Kidney (tissue), 14 donors: ENCODE results near the gene ADAMTS8. TPM values are rescaled to one million over a fixed set of nuclear protein-coding genes. Genes with fewer than 3 reads are reported as not detected.

Experiments
- DNase-seq, 5 donors: peaks; one replicate each; pipeline ENCODE4 v3.0.0-alpha.2; 2013 to 2020
- FAIRE-seq: peaks from 2 replicates; lab custom pipeline; 2012; peaks lifted over from hg19 to GRCh38; lab: Jason Lieb, UNC
- H3K27ac ChIP-seq, 2 donors: one replicate each; pipeline ENCODE4 v1.7.0; 2013; ENCODE audit warnings: low read depth in 2 of 2, low read length in 2 of 2, inconsistent platforms in 1 of 2
- H3K27me3 ChIP-seq: one replicate; pipeline ENCODE4 v1.7.1; 2013; ENCODE audit warnings: low read length, inconsistent platforms; ENCODE audit not compliant: control insufficient read depth, insufficient read depth
- H3K36me3 ChIP-seq, 3 donors: one replicate each; pipeline versions ENCODE4 v1.7.0 to v1.7.1; 2013; ENCODE audit warnings: low read length in 3 of 3, control low read depth in 1 of 3, inconsistent platforms in 1 of 3; ENCODE audit not compliant: insufficient read depth in 3 of 3, control insufficient read depth in 2 of 3
- H3K4me1 ChIP-seq, 3 donors: one replicate each; pipeline versions ENCODE4 v1.7.0 to v1.7.1; 2013; ENCODE audit warnings: low read length in 3 of 3, inconsistent platforms in 1 of 3, low read depth in 1 of 3; ENCODE audit not compliant: control insufficient read depth in 2 of 3, insufficient read depth in 2 of 3
- H3K4me3 ChIP-seq, 3 donors: one replicate each; pipeline versions ENCODE4 v1.7.0 to v1.8.1; 2013; ENCODE audit warnings: low read length in 3 of 3, control low read depth in 1 of 3, inconsistent platforms in 1 of 3
- H3K9ac ChIP-seq, 3 donors: one replicate each; pipeline versions ENCODE4 v1.7.0 to v1.7.1; 2013; ENCODE audit warnings: low read length in 3 of 3, control low read depth in 1 of 3, inconsistent platforms in 1 of 3
- H3K9me3 ChIP-seq, 3 donors: one replicate each; pipeline versions ENCODE4 v1.7.0 to v1.7.1; 2013; ENCODE audit warnings: low read length in 3 of 3, control low read depth in 1 of 3, inconsistent platforms in 1 of 3; ENCODE audit not compliant: control insufficient read depth in 2 of 3, insufficient read depth in 1 of 3
- intact Hi-C: fragments of 100-400 bp; cut with DNase I; formaldehyde crosslinking; loops from one replicate; pipeline ENCODE4 v1.11.1; 2022
- polyA plus RNA-seq: library from polyadenylated mRNA; stranded (reverse); fragments of 350-450 nt; fragmentation: Illumina TruSeq; extraction: RNeasy Lipid Tissue Mini Kit (QIAGEN cat#74804); gene quantifications from one replicate; pipeline ENCODE4 v1.2.3, GENCODE V29; 2014; ENCODE audit warnings: low read depth, low replicate concordance; ENCODE audit not compliant: insufficient read depth
- total RNA-seq: library from RNA; stranded (reverse); fragmentation: NEBNext Ultra II Directional; extraction: Animal tissue kit (Norgen Biotek cat#: 25700); gene quantifications from one replicate; pipeline ENCODE4 v1.2.1, GENCODE V29; 2021
- TF ChIP-seq, protein P1 (sequence below): IDR thresholded peaks from 3 replicates; pipeline ENCODE4 v1.5.1; 2012; ENCODE audit warnings: mild to moderate bottlenecking, moderate library complexity, borderline replicate concordance; ENCODE audit not compliant: insufficient read depth; ENCODE audit errors: extremely low read depth
- donor health status: control.
- donor health status: control.
- donor health status: control.
- donor health status: control.
- donor health status: control.
- donor health status: DM: yes; HTN: yes; CAD: no.
- donor health status: Normal renal cell carcinoma (clear cell type).

The ADAMTS8 gene
- total and polyA plus RNA-seq, 2 donors from 2014 or later, result 1.2 to 1.6 TPM

DNA sequence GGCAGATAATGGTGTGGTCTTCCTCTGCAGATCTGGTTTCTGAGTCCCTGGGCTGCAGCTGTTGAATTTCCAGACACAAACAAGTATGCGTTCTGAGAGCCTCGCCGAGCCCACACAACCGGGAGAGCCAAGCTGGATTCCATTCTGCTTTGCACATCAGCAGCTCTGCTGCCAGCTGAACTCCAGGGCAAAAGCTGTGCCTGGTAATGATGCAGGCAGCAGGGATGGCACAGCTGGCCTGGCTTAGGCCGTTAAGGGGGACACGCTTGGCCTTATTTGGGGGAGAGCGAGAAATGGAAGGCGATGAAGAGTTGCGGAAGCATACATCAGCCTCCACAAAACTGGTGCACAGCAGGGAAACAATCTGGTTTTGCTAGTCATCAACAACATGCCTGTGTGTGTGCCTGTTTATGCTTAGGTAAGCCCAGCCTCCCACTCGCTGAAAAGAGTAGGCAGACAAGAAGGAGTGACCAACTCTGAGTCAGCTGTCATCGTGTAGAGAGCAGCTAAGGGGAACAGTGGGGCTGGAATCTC is 25.1 kb downstream of the ADAMTS8 start:
- Histone ChIP-seq H3K27me3 (no peaks in the 10 kb centered on the region), H3K4me1 (peaks cover 0 to 6% (median 3%) of the 10 kb centered on the region in 3 donors), H3K4me3 (no peak overlapping the region), H3K9me3 (no peaks in the 10 kb centered on the region), H3K36me3 (no peaks in the 10 kb centered on the region), H3K9ac (no peak overlapping the region), H3K27ac (no peak overlapping the region)
- intact Hi-C loops, result no loop called here
- TF ChIP-seq, protein P1, sequence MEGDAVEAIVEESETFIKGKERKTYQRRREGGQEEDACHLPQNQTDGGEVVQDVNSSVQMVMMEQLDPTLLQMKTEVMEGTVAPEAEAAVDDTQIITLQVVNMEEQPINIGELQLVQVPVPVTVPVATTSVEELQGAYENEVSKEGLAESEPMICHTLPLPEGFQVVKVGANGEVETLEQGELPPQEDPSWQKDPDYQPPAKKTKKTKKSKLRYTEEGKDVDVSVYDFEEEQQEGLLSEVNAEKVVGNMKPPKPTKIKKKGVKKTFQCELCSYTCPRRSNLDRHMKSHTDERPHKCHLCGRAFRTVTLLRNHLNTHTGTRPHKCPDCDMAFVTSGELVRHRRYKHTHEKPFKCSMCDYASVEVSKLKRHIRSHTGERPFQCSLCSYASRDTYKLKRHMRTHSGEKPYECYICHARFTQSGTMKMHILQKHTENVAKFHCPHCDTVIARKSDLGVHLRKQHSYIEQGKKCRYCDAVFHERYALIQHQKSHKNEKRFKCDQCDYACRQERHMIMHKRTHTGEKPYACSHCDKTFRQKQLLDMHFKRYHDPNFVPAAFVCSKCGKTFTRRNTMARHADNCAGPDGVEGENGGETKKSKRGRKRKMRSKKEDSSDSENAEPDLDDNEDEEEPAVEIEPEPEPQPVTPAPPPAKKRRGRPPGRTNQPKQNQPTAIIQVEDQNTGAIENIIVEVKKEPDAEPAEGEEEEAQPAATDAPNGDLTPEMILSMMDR, result no peak
- FAIRE-seq, result no peak
- peak in 4 of 5 donors; percentile 66 to 83 (median 76) for DNase-seq

DNA sequence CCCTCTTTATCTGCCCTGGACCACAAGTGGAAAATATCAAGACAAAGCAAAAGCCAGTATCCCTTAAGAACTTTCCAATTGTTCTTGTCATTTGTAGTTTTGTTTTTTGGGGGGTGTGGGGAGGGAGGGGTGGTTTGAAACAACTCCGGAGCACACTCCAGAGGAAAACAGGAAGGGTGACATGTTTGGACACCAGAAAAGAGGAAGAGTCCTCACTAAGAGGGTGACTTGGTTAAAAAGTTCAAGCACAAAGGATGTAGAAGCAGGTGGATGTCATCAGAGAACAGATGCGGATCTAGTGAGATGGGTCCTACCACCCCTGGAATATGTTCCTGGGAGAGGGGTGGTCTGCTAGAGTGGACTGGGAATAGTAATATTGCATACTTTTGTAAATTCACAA is 25.8 kb downstream of the ADAMTS8 start:
- Histone ChIP-seq H3K4me3 (no peak overlapping the region), H3K27me3 (no peaks in the 10 kb centered on the region), H3K4me1 (peaks cover under 1 to 6% (median 3%) of the 10 kb centered on the region in 3 donors), H3K27ac (no peak overlapping the region), H3K36me3 (no peaks in the 10 kb centered on the region), H3K9ac (no peak overlapping the region), H3K9me3 (no peaks in the 10 kb centered on the region)
- FAIRE-seq, result no peak
- TF ChIP-seq, protein P1, result no peak
- intact Hi-C loops, result no loop called here
- DNase-seq, result no peak

DNA sequence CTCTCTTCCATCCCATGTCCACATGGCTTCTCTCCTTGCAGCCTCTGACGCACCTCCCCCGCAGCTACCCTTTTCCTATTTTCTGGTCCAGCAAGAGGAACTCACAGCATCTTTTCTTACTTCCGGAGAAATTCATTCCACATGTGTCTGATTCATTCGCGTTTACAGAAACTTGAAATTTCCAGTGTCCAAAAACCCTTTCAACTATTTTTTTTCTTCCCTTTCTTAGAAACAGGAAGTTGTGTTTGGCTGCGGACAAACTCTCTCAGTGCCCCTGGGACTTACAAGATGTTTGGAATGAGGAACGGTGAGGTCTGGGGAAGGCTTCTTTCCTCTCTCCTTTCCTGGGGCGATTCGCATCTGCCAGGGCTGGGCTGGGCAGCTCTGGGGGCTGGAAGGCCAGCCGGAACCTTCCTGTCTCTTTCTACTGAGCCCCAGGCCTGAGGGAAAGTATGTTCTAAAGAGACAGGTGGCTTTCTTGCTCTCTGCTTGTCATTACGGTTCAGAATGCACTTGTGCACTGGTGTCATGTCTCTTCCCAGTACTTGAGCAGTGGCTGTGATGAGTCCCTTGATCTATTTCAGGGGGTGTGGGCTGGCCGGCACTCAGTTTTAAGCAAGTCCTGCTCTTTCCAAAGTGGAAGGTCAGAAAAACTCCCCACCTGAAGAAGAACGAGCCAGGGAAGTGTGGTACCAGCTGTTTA is 27.5 kb downstream of the ADAMTS8 start:
- Histone ChIP-seq H3K9me3 (no peaks in the 10 kb centered on the region), H3K27ac (no peak overlapping the region), H3K27me3 (no peaks in the 10 kb centered on the region), H3K4me1 (peaks cover 3 to 6% (median 4%) of the 10 kb centered on the region in 3 donors), H3K4me3 (no peak overlapping the region), H3K36me3 (no peaks in the 10 kb centered on the region), H3K9ac (no peak overlapping the region)
- FAIRE-seq (no peak), DNase-seq (peak in 2 of 5 donors; percentile 25 to 59)
- TF ChIP-seq, protein P1, result no peak
- intact Hi-C loops, result no loop called here
